Fibroblast of lung (primary cell): ENCODE results near the gene FKBP8.

Experiments used
- CTCF ChIP-seq, 2 donors: IDR thresholded peaks in 1 of 2; conservative IDR thresholded peaks in 1 of 2; 1 replicate in 1 of 2; 2 replicates in 1 of 2; pipeline ENCODE4 v1.5.1; 2011 to 2012; ENCODE audit warnings: low read length in 2 of 2, control low read depth in 1 of 2, inconsistent platforms in 1 of 2, low read depth in 1 of 2, mild to moderate bottlenecking in 1 of 2
- EZH2 ChIP-seq: IDR thresholded peaks from 2 replicates; pipeline ENCODE4 v1.5.1; 2012; ENCODE audit warnings: low read length, control low read depth, mild to moderate bottlenecking; ENCODE audit errors: missing control alignments

DNA sequence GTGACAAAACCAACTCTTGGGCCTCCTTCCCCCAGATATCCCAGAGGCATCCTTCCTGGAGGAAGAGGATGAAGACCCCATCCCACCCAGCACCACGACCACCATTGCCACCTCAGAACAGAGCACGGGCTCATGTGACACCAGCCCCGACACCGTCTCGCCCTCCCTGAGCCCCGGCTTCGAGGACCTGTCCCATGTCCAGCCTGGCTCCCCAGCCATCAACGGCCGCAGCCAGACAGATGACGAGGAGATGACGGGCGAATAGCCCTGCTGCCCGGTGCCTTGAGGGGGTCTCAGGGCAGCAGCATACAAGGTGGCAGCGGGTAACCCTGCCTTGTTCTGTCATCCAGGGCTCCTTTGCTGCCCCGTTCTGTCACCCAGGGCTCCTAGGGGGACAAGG, 25.0 kb upstream of the FKBP8 start:
- no peak for TF ChIP-seq CTCF (conservative IDR thresholded peaks at IDR 0.05 in 1 of 2, IDR thresholded peaks at IDR 0.05 in 1 of 2; ENCODE audit: low read depth in 1 of 2, low read length in 2 of 2)
- TF ChIP-seq EZH2, result no peak
